Measurements from ENCODE around the gene SHISA2. TPM values are rescaled to one million over a fixed set of nuclear protein-coding genes. Genes with fewer than 3 reads are reported as not detected.
"Not testable (repeated sequence)": the region's sequence is repeated elsewhere in the genome, so short reads cannot be mapped to it uniquely, and the experiment has no call there.

The SHISA2 gene
- total RNA-seq, 4 donors from 2014 or later = 2.8 to 19.3 (median 3.2) TPM

DNA sequence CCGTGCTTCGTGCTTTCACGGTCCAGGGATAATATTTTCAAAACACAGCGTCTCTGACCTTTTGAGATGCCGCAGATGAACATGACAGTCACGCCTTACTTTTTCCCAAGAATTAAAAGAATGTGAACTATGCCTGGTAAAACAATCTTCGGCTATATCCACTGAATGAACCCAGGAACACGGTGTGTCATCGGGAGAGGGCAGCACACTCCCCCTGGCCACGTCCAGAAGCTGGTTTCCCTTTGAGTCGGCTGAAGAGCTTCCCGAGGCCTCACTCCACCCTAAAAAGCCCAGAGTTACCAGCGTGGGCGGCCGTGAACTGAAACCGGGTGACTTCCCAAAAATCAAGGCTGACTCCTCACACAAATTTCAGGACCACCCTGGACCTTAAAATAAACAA is 22.9 kb upstream of the SHISA2 start:
- intact Hi-C loops (cut with DNase I; ENCODE audit: low total_unique reads) (no loop called here), in situ Hi-C loops (cut with MboI; ENCODE audit: low sequenced_read_pairs in 4 of 4) (no loop called here)
- no peaks in the 10 kb centered on the region for H3K27me3 ChIP-seq
- no peaks in the 10 kb centered on the region for H3K9me3 ChIP-seq
- no peak overlapping the region for H3K4me3 ChIP-seq
- no peaks in the 10 kb centered on the region for H3K4me1 ChIP-seq
- ATAC-seq (no peak), DNase-seq (no peak)
- H3K27ac ChIP-seq = no peak overlapping the region
- H3K36me3 ChIP-seq = no peaks in the 10 kb centered on the region
- TF ChIP-seq, protein P1, sequence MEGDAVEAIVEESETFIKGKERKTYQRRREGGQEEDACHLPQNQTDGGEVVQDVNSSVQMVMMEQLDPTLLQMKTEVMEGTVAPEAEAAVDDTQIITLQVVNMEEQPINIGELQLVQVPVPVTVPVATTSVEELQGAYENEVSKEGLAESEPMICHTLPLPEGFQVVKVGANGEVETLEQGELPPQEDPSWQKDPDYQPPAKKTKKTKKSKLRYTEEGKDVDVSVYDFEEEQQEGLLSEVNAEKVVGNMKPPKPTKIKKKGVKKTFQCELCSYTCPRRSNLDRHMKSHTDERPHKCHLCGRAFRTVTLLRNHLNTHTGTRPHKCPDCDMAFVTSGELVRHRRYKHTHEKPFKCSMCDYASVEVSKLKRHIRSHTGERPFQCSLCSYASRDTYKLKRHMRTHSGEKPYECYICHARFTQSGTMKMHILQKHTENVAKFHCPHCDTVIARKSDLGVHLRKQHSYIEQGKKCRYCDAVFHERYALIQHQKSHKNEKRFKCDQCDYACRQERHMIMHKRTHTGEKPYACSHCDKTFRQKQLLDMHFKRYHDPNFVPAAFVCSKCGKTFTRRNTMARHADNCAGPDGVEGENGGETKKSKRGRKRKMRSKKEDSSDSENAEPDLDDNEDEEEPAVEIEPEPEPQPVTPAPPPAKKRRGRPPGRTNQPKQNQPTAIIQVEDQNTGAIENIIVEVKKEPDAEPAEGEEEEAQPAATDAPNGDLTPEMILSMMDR (IDR thresholded peaks at IDR 0.05 in 4 of 5, conservative IDR thresholded peaks at IDR 0.05 in 1 of 5) = no peak
- TF ChIP-seq POLR2A (IDR thresholded peaks at IDR 0.05) = no peak

DNA sequence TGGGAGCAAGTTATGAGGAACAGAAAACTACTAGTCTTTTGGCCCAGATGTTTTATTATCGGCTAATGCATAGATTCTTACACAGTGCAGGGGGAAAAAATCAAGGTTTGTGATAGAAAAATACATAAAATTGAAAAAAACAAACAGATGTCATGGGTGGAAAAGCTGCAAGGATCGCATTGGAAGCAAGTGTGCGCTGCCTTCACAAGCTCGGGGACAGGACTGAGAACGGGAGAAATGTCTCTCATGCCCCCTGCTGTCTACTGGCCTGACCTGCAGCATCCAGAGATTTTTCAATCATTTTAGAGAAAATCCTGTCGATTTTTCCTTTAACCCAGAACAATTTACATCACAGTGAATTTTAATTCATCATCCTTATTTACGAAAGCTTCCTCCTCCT is 20.5 kb upstream of the SHISA2 start:
- H3K36me3 ChIP-seq; DNase-seq; H3K27ac ChIP-seq; H3K4me1 ChIP-seq; in situ Hi-C loops (cut with MboI; ENCODE audit: low sequenced_read_pairs in 4 of 4); H3K4me3 ChIP-seq; intact Hi-C loops (cut with DNase I; ENCODE audit: low total_unique reads); H3K27me3 ChIP-seq; H3K9me3 ChIP-seq: not testable (repeated sequence)
- TF ChIP-seq, protein P1 (IDR thresholded peaks at IDR 0.05 in 4 of 5, conservative IDR thresholded peaks at IDR 0.05 in 1 of 5) = peak in 4 of 5 experiments; percentile 13 to 40 (median 26)
- ATAC-seq = peak in 1 of 2 donors; percentile 53

DNA sequence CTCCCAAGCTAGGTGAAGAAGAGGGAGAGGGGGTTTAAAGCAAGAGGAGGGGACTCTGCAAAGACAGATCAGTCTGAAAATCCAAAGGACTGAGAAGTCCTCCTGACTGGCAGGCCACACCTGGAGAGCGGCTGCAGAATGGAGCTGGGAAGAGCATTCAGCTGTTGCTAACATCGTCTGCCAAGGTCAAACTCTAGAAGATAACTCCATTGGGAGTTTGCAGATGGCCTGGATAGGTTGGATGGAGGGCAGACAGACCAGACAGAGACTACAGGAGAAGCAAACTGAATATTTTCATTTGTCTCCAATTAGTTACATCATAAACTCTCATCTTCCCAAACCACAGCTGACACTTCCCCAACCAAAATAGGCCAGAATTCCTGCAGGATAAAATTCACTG is 19.9 kb upstream of the SHISA2 start:
- H3K27ac ChIP-seq = no peak overlapping the region
- H3K9me3 ChIP-seq = no peaks in the 10 kb centered on the region
- TF ChIP-seq, protein P1 (IDR thresholded peaks at IDR 0.05 in 4 of 5, conservative IDR thresholded peaks at IDR 0.05 in 1 of 5) = no peak
- TF ChIP-seq POLR2A (IDR thresholded peaks at IDR 0.05) = no peak
- no peaks in the 10 kb centered on the region for H3K27me3 ChIP-seq
- no peaks in the 10 kb centered on the region for H3K4me1 ChIP-seq
- in situ Hi-C loops (cut with MboI; ENCODE audit: low sequenced_read_pairs in 4 of 4) (no loop called here), intact Hi-C loops (cut with DNase I; ENCODE audit: low total_unique reads) (no loop called here)
- ATAC-seq (no peak), DNase-seq (no peak)
- H3K4me3 ChIP-seq = no peak overlapping the region
- H3K36me3 ChIP-seq = no peaks in the 10 kb centered on the region

DNA sequence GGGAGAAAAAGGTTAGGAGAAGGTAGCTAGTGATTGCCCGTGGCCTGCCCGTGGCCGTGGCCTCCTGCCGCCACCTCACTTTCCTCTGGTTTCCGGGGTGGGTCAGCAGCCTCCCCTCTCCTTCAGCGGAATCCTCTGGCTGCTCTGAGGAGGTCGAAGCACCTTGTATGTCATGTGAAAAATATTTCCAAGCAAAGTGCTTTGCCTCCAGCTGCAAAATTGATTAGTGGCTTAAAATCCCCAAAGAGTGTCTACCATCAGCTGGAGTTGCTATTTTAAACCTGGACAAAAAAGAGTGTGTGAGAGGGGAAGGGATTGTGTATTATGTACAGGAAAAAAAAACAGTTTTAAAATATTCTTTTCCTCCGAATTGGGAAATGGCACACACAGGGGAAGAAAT is 17.8 kb upstream of the SHISA2 start:
- H3K4me3 ChIP-seq; intact Hi-C loops (cut with DNase I; ENCODE audit: low total_unique reads); H3K27me3 ChIP-seq; H3K36me3 ChIP-seq; H3K27ac ChIP-seq; H3K4me1 ChIP-seq; ATAC-seq; H3K9me3 ChIP-seq; DNase-seq: not testable (repeated sequence)
- in situ Hi-C loops (cut with MboI; ENCODE audit: low sequenced_read_pairs in 4 of 4) = loop anchor here in 2 of 4 donors (5.0 kb wide), 1 partner anchor 497 kb away; no protein-coding TSS in a partner anchor

DNA sequence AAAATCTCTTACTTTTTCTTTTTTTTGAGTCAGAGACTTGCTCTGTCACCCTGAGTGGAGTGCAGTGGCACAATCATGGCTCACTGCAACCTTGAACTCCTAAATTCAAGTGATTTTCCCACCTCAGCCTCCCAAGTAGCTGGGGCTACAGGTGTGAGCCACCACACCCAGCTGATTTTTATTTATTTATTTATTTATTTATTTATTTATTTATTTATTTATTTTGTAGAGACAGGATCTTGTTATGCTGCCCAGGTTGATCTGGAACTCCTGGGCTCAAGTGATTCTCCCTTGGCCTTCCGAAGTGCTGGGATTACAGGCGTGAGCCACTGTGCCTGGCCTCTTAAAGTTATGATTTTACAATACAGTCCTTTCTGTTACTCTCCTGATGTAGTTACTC is 16.6 kb upstream of the SHISA2 start:
- H3K27me3 ChIP-seq; H3K27ac ChIP-seq; H3K36me3 ChIP-seq; H3K4me3 ChIP-seq; DNase-seq; H3K4me1 ChIP-seq; H3K9me3 ChIP-seq; ATAC-seq; intact Hi-C loops (cut with DNase I; ENCODE audit: low total_unique reads): not testable (repeated sequence)
- in situ Hi-C loops (cut with MboI; ENCODE audit: low sequenced_read_pairs in 4 of 4) = loop anchor here in 2 of 4 donors (5.0 kb wide), 1 partner anchor 496 kb away; no protein-coding TSS in a partner anchor

DNA sequence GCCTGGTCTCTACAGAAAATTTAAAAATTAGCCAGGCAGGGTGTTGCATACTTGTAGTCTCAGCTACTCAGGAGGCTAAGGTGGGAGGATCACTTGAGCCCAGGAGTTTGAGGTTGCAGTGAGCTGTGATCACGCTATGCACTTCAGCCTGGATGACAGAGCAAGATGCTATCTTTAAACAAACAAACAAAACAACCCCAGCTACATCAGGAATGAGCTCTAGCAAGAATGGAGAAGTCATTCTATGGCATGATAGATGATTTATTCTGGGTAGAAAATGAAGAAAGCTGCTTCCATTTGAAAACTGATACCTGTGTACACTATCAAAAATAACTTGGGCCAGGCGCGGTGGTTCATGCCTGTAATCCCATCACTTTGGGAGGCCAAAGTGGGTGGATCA is 15.8 kb upstream of the SHISA2 start:
- Histone ChIP-seq H3K27me3 (no peaks in the 10 kb centered on the region), H3K4me1 (no peaks in the 10 kb centered on the region), H3K27ac (no peak overlapping the region), H3K9me3 (no peaks in the 10 kb centered on the region), H3K36me3 (no peaks in the 10 kb centered on the region), H3K4me3 (no peak overlapping the region)
- in situ Hi-C loops (cut with MboI; ENCODE audit: low sequenced_read_pairs in 4 of 4) = loop anchor here in 2 of 4 donors (5.0 kb wide), 1 partner anchor 495 kb away; no protein-coding TSS in a partner anchor
- DNase-seq = no peak
- no peak for ATAC-seq
- intact Hi-C loops (cut with DNase I; ENCODE audit: low total_unique reads) = no loop called here
- TF ChIP-seq, protein P1 (IDR thresholded peaks at IDR 0.05 in 4 of 5, conservative IDR thresholded peaks at IDR 0.05 in 1 of 5) = no peak
- TF ChIP-seq POLR2A (IDR thresholded peaks at IDR 0.05) = no peak

DNA sequence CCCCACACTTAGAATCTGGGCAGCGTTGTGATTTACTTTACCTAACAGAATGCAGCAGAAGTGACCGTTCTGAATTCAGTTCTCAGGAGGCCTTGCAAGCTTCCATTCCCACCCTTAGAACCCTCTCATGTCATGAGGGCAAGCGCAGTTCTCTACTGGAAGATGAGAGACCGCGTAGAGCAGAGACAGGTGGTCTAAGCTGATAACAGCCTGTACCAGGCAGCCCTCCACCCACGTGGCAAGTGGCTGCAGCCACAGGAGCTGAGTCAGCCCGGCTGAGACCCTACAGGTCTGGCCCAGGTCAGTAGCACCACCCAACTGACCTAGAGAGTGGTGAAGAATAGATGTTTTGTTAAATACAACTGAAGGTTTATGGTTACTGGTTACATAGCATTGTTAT is 14.7 kb upstream of the SHISA2 start:
- H3K9me3 ChIP-seq; H3K36me3 ChIP-seq; H3K27me3 ChIP-seq; intact Hi-C loops (cut with DNase I; ENCODE audit: low total_unique reads); ATAC-seq; H3K4me1 ChIP-seq; H3K27ac ChIP-seq; H3K4me3 ChIP-seq; DNase-seq: not testable (repeated sequence)
- in situ Hi-C loops (cut with MboI; ENCODE audit: low sequenced_read_pairs in 4 of 4) = loop anchor here in 2 of 4 donors (5.0 kb wide), 1 partner anchor 494 kb away; no protein-coding TSS in a partner anchor

Measured in gastrocnemius medialis (tissue), 4 donors.